K562 (cell line): ENCODE results near the gene ZNF155. TPM values are rescaled to one million over a fixed set of nuclear protein-coding genes. Genes with fewer than 3 reads are reported as not detected.
A peak's percentile ranks its signal among the peaks of the same experiment; 100 is the strongest.

Experiments used
- BDP1 ChIP-seq: IDR thresholded peaks from 3 replicates; pipeline ENCODE4 v1.6.1; 2011; ENCODE audit not compliant: insufficient read length, insufficient read depth
- C11orf30 ChIP-seq: fragments of 450-650 bp; IDR thresholded peaks from 2 replicates; pipeline ENCODE4 v1.6.1; 2016; ENCODE audit warnings: low read depth, mild to moderate bottlenecking
- DPF2 ChIP-seq: fragments of 450-650 bp; IDR thresholded peaks from 2 replicates; pipeline ENCODE4 v1.6.1; 2016
- EZH2 ChIP-seq: IDR thresholded peaks from 2 replicates; pipeline ENCODE4 v1.6.1; 2012; ENCODE audit warnings: low read depth, mild to moderate bottlenecking, inconsistent platforms, low read length, borderline replicate concordance
- FUS ChIP-seq: fragments of 200-400 bp; formaldehyde crosslinking; optimal IDR thresholded peaks from 2 replicates; pipeline ENCODE3; 2017; ENCODE audit warnings: low read depth, low read length
- GABPB1 ChIP-seq: sonication (generic); formaldehyde crosslinking; IDR thresholded peaks from 2 replicates; pipeline ENCODE4 v1.8.0; 2022; ENCODE audit warnings: mild to moderate bottlenecking, missing genetic modification reagents
- HNRNPK ChIP-seq: fragments of 200-400 bp; formaldehyde crosslinking; IDR thresholded peaks from one replicate; pipeline ENCODE4 v1.6.1; 2018; ENCODE audit warnings: mild to moderate bottlenecking, low read depth, low read length; ENCODE audit not compliant: poor library complexity, severe bottlenecking
- KDM4B ChIP-seq, 2 experiments: fragments of 450-650 bp in 1 of 2; sonication (generic) in 1 of 2; IDR thresholded peaks; 2 replicates each; pipeline ENCODE4 v1.6.1; 2016 to 2017; ENCODE audit warnings: borderline replicate concordance in 2 of 2, antibody characterized with exemption in 1 of 2, low read depth in 1 of 2, mild to moderate bottlenecking in 1 of 2
- L3MBTL2 ChIP-seq: fragments of 450-650 bp; IDR thresholded peaks from 2 replicates; pipeline ENCODE4 v1.6.1; 2016; ENCODE audit warnings: mild to moderate bottlenecking, moderate library complexity
- MTA2 ChIP-seq: fragments of 450-650 bp; IDR thresholded peaks from 2 replicates; pipeline ENCODE4 v1.6.1; 2016; ENCODE audit warnings: low read depth
- NFE2L1 ChIP-seq: fragments of 450-650 bp; IDR thresholded peaks from 2 replicates; pipeline ENCODE4 v1.6.1; 2016; ENCODE audit warnings: missing genetic modification characterization, low read depth, mild to moderate bottlenecking, missing compliant biosample characterization, moderate library complexity, borderline replicate concordance
- RNF219 ChIP-seq: fragments of 250-450 bp; sonication (Bioruptor Pico); IDR thresholded peaks from 2 replicates; pipeline ENCODE4 v1.5.0; 2022; ENCODE audit warnings: mild to moderate bottlenecking
- SIN3B ChIP-seq: fragments of 450-650 bp; IDR thresholded peaks from 2 replicates; pipeline ENCODE4 v1.6.1; 2017; ENCODE audit warnings: low read depth, mild to moderate bottlenecking, moderate library complexity
- SMAD1 ChIP-seq: fragments of 150-350 bp; IDR thresholded peaks from 2 replicates; pipeline ENCODE4 v1.6.1; 2014; ENCODE audit warnings: low read length, low read depth; ENCODE audit not compliant: partially characterized antibody
- SRSF7 ChIP-seq: fragments of 200-400 bp; formaldehyde crosslinking; optimal IDR thresholded peaks from 2 replicates; pipeline ENCODE3; 2017; ENCODE audit warnings: mild to moderate bottlenecking, low read depth, low read length
- TBP ChIP-seq: optimal IDR thresholded peaks from 2 replicates; pipeline ENCODE3; 2011; ENCODE audit warnings: low read depth, low read length, improper control_type of control experiment
- TFAM ChIP-seq: fragments of 250-450 bp; sonication (Bioruptor Pico); conservative IDR thresholded peaks from 2 replicates; pipeline ENCODE4 v1.5.0; 2021; ENCODE audit warnings: mild to moderate bottlenecking, moderate library complexity
- YY1 ChIP-seq, 3 experiments: IDR thresholded peaks; 2 replicates each; pipeline ENCODE4 v1.6.1; 2011; ENCODE audit warnings: low read length in 2 of 3, mild to moderate bottlenecking in 2 of 3, moderate library complexity in 2 of 3, borderline replicate concordance in 1 of 3, control low read depth in 1 of 3, low read depth in 1 of 3; ENCODE audit not compliant: insufficient read depth in 3 of 3, insufficient replicate concordance in 2 of 3, control insufficient read depth in 1 of 3, insufficient read length in 1 of 3; ENCODE audit errors: extremely low read depth in 1 of 3
- ZKSCAN1 ChIP-seq: fragments of 150-350 bp; IDR thresholded peaks from 2 replicates; pipeline ENCODE4 v1.6.1; 2016; ENCODE audit warnings: low read depth, low read length
- ZNF134 ChIP-seq: fragments of 250-450 bp; sonication (Bioruptor Pico); conservative IDR thresholded peaks from 2 replicates; pipeline ENCODE4 v1.4.0; 2020
- ZNF586 ChIP-seq: fragments of 450-650 bp; formaldehyde crosslinking; conservative IDR thresholded peaks from 2 replicates; pipeline ENCODE4 v1.4.0; 2020; ENCODE audit warnings: mild to moderate bottlenecking, moderate library complexity
- ZNF644 ChIP-seq: fragments of 200-800 bp; sonication (Bioruptor generic); IDR thresholded peaks from 2 replicates; pipeline ENCODE4 v1.6.1; 2016; ENCODE audit warnings: low read depth, missing genetic modification characterization, missing compliant biosample characterization
- polyA plus RNA-seq, 8 experiments: library from polyadenylated mRNA; depleted of rRNA in 4 of 8; stranded (reverse) in 5 of 8; unstranded in 3 of 8; fragments of >200 nt; fragmentation: Nextera tagmentation in 2 of 8; fragmentation: Illumina TruSeq in 1 of 8; extraction: Ambion mirVana in 2 of 8; extraction: Trizol in 1 of 8; gene quantifications; 2 replicates each; pipeline versions ENCODE4 v1.2.1 to v1.2.3, GENCODE V29; 2011 to 2014; ENCODE audit warnings: inconsistent platforms in 1 of 8, missing spikeins in 1 of 8
- total RNA-seq, 7 experiments: library from RNA; depleted of rRNA in 6 of 7; stranded (reverse); fragments of >200 nt in 6 of 7; fragmentation: Illumina TruSeq in 2 of 7; extraction: Trizol in 2 of 7; gene quantifications; 2 replicates each; pipeline versions ENCODE4 v1.2.1 to v1.2.3, GENCODE V29; 2011 to 2021; ENCODE audit warnings: low replicate concordance in 1 of 7
- TF ChIP-seq, protein P1 (sequence below): fragments of 450-650 bp; IDR thresholded peaks from 2 replicates; pipeline ENCODE4 v1.6.1; 2014; ENCODE audit warnings: low read depth, mild to moderate bottlenecking, moderate library complexity, borderline replicate concordance
- TF ChIP-seq, protein P2 (sequence below): IDR thresholded peaks from 2 replicates; pipeline ENCODE4 v1.6.1; 2011; ENCODE audit not compliant: insufficient read length; ENCODE audit errors: extremely low read depth

The ZNF155 gene
- total and polyA plus RNA-seq, 9 of the 15 experiments (the other 6 are each of a cell fraction or from before 2014, with no cell fraction given), result 0.09 to 0.76 (median 0.37) TPM

GRCh38 chr19:43950834-43951645 is 32.9 kb upstream of the ZNF155 start, which contains the start of gene ZNF221 (continued):
- TF ChIP-seq RNF219 (CRISPR knock-in tag) (no peak), KDM4B (IDR thresholded peaks at IDR 0.05; ENCODE audit: borderline replicate concordance in 2 of 2, low read depth in 1 of 2) (peak in 1 of 2 experiments; percentile 79; a peak in 1 of 4 replicates), SMAD1 (no peak), GABPB1 (CRISPR knock-in tag) (peak; percentile 95), DPF2 (peak; percentile 55; the same call in 1 of the 2 replicates), FUS (no peak), SIN3B (no peak), SRSF7 (no peak), MTA2 (no peak), NFE2L1 (tag) (no peak), L3MBTL2 (peak; percentile 86), ZNF134 (CRISPR knock-in tag) (no peak), YY1 (IDR thresholded peaks at IDR 0.05; ENCODE audit: borderline replicate concordance in 1 of 3, control insufficient read depth in 1 of 3, extremely low read depth in 1 of 3, insufficient read depth in 3 of 3, insufficient read length in 1 of 3, insufficient replicate concordance in 2 of 3, low read depth in 1 of 3, low read length in 2 of 3) (peak in 2 of 3 experiments; percentile 27 to 62), ZKSCAN1 (peak; percentile 26; the same call in 1 of the 2 replicates), C11orf30 (no peak), ZNF586 (CRISPR knock-in tag) (no peak), TBP (no peak), TFAM (CRISPR knock-in tag) (no peak), ZNF644 (tag) (0 out of 2 replicates have a peak, but pooled peaks have one; percentile 51), BDP1 (no peak), HNRNPK (no peak), EZH2 (no peak)
- TF ChIP-seq, protein P1, sequence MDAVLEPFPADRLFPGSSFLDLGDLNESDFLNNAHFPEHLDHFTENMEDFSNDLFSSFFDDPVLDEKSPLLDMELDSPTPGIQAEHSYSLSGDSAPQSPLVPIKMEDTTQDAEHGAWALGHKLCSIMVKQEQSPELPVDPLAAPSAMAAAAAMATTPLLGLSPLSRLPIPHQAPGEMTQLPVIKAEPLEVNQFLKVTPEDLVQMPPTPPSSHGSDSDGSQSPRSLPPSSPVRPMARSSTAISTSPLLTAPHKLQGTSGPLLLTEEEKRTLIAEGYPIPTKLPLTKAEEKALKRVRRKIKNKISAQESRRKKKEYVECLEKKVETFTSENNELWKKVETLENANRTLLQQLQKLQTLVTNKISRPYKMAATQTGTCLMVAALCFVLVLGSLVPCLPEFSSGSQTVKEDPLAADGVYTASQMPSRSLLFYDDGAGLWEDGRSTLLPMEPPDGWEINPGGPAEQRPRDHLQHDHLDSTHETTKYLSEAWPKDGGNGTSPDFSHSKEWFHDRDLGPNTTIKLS, result peak; percentile 81; the same call in 1 of the 2 replicates
- TF ChIP-seq, protein P2, sequence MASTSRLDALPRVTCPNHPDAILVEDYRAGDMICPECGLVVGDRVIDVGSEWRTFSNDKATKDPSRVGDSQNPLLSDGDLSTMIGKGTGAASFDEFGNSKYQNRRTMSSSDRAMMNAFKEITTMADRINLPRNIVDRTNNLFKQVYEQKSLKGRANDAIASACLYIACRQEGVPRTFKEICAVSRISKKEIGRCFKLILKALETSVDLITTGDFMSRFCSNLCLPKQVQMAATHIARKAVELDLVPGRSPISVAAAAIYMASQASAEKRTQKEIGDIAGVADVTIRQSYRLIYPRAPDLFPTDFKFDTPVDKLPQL, result no peak
